GM10266 (cell line): ENCODE results near the gene CHADL.

ENCODE experiments used
- DNase-seq: peaks from one replicate; pipeline ENCODE4 v3.0.0; 2012; ENCODE audit errors: extremely low spot score
- CTCF ChIP-seq: IDR thresholded peaks from 2 replicates; pipeline ENCODE4 v1.5.1; 2012; ENCODE audit warnings: mild to moderate bottlenecking, low read depth; ENCODE audit not compliant: control insufficient read depth, insufficient read depth; ENCODE audit errors: missing control alignments

The CHADL gene

GRCh38 chr22:41284465-41284864 lies 43.7 kb upstream of the CHADL start:
- DNase-seq = no peak
- no peak for TF ChIP-seq CTCF

GRCh38 chr22:41280854-41281253 lies 40.1 kb upstream of the CHADL start:
- no peak for TF ChIP-seq CTCF
- no peak for DNase-seq

DNA sequence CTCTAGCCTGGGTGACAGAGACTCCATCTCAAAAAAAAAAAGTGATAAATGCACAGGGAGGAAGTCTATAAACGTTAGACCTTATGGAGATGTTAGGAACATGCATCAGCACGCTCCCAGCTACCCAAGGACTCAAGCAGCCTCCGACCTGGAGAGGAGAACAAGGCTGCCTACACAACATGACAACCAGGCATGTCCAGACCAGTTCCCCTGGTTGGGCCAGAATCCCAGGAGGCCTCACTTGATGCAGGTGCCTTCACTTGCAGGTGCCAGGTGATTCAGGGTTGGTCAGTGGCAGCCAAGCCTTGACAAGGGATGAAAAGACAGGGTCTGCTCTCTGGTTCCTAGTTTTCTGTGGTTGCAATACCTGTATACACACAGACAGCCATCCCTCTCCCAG lies 39.3 kb upstream of the CHADL start:
- no peak for DNase-seq
- TF ChIP-seq CTCF = no peak

GRCh38 chr22:41274856-41275255 lies 34.1 kb upstream of the CHADL start:
- no peak for TF ChIP-seq CTCF
- no peak for DNase-seq

DNA sequence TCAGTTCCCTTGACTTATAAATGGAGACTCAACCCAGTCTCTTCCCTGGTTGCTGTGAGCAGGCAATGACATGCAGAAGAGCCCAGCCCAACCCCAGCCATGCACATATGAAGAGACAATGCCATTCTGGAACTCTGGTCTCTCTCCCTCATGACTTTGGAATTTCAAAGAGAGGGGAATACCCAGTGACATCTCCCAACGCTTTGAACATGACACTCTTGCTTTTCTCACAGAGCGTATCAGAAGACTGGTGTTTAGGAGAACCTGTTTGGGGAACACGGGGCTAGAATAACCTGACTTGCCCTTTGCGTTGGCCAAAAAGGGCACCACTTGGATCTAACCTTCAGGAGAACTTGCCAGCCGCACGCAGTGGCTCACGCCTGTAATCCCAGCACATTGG lies 32.4 kb upstream of the CHADL start:
- no peak for TF ChIP-seq CTCF

DNA sequence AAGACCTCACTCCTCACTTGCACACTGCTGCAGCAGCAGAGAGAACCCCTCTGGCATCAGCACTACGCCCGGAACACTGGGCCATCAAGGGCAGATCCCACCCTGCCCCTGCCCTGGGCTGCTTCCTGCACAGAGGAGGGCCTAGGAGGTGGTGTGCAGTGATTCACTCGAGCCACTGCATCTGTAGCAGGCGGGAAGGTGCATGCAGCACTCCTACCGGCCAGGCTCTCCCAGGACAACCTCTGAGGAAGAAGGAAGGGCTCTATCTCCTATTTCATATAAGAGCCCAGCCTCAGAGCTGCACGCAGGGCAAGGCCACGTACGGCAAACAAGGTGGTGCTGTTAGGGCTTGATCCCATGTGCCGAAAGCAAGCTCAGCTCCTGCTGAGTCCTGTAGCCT lies 31.1 kb upstream of the CHADL start:
- DNase-seq = no peak
- TF ChIP-seq CTCF = no peak

More for the DNA sequence above, 32.4 kb upstream of the CHADL start:
- DNase-seq = no peak

GRCh38 chr22:41267958-41268357 lies 27.2 kb upstream of the CHADL start:
- no peak for TF ChIP-seq CTCF
- DNase-seq = no peak
